IMR-90 (cell line): ENCODE measurements around the gene UTRN. TPM values are rescaled to one million over a fixed set of nuclear protein-coding genes. Genes with fewer than 3 reads are reported as not detected.

Experiments used
- ATAC-seq: fragments of 200-7000 bp; cut with Tn5 transposase; 2 replicates; pipeline ENCODE4 v1.9.1; 2020; ENCODE audit warnings: low read depth, mild to moderate bottlenecking, moderate library complexity
- BruUV-seq: library from RNA; stranded (reverse); fragments of 400-500 nt; replicated peaks from 2 replicates; lab custom pipeline; 2021; lab: Mats Ljungman, UMichigan
- CTCF ChIA-PET: fragments of 300-600 bp; formaldehyde crosslinking; extraction: SDS; loops from one replicate; lab custom pipeline; 2021; ENCODE audit warnings: antibody characterized with exemption; lab: Yijun Ruan, JAX
- POLR2A ChIA-PET: fragments of 300-600 bp; sonication (Branson Sonifier 250); formaldehyde crosslinking; loops from one replicate; lab custom pipeline; 2022; ENCODE audit warnings: antibody characterized with exemption; ENCODE audit not compliant: unreplicated experiment; lab: Charles Lee
- DNase-seq: peaks from one replicate; pipeline ENCODE4 v3.0.0; 2013
- H2AFZ ChIP-seq: replicated peaks from 2 replicates; pipeline ENCODE3; 2013; ENCODE audit warnings: low read length, mild to moderate bottlenecking; ENCODE audit not compliant: poor library complexity
- H2AK5ac ChIP-seq: 2 replicates; pipeline ENCODE4 v1.6.1; 2013; ENCODE audit warnings: low read depth, low read length, inconsistent platforms
- H2AK9ac ChIP-seq: replicated peaks from 2 replicates; pipeline ENCODE3; 2013; ENCODE audit warnings: mild to moderate bottlenecking, low read depth, low read length, moderate library complexity; ENCODE audit not compliant: poor library complexity
- H2BK120ac ChIP-seq: 2 replicates; pipeline ENCODE4 v1.6.1; 2013; ENCODE audit warnings: low read depth, low read length, inconsistent platforms
- H2BK15ac ChIP-seq: 3 replicates; pipeline ENCODE4 v1.6.1; 2013; ENCODE audit warnings: low read depth, low read length, inconsistent platforms
- H2BK20ac ChIP-seq: 2 replicates; pipeline ENCODE4 v1.6.1; 2013; ENCODE audit warnings: low read depth, mild to moderate bottlenecking, inconsistent platforms, low read length, moderate library complexity
- H2BK5ac ChIP-seq: 2 replicates; pipeline ENCODE4 v1.6.1; 2013; ENCODE audit warnings: mild to moderate bottlenecking, low read depth, low read length, inconsistent platforms; ENCODE audit not compliant: poor library complexity, severe bottlenecking
- H3K14ac ChIP-seq: replicated peaks from 2 replicates; pipeline ENCODE4 v1.6.1; 2013; ENCODE audit warnings: low read depth, low read length, inconsistent platforms
- H3K18ac ChIP-seq: 2 replicates; pipeline ENCODE4 v1.6.1; 2013; ENCODE audit warnings: low read depth, low read length, control low read depth
- H3K23ac ChIP-seq: 2 replicates; pipeline ENCODE4 v1.6.1; 2013; ENCODE audit warnings: low read depth, low read length, inconsistent platforms
- H3K27ac ChIP-seq: 2 replicates; pipeline ENCODE4 v1.5.1; 2013; ENCODE audit warnings: mild to moderate bottlenecking, control low read depth, low read length; ENCODE audit not compliant: insufficient read depth
- H3K27me3 ChIP-seq: 2 replicates; pipeline ENCODE4 v1.6.1; 2013; ENCODE audit warnings: low read length; ENCODE audit not compliant: control insufficient read depth, insufficient read depth
- H3K36me3 ChIP-seq: 2 replicates; pipeline ENCODE4 v1.6.1; 2013; ENCODE audit warnings: low read length, mixed read lengths; ENCODE audit not compliant: control insufficient read depth, insufficient read depth
- H3K4ac ChIP-seq: 2 replicates; pipeline ENCODE4 v1.6.1; 2013; ENCODE audit warnings: low read depth, low read length, inconsistent platforms
- H3K4me1 ChIP-seq: 2 replicates; pipeline ENCODE4 v1.6.1; 2013; ENCODE audit warnings: low read length, mixed read lengths; ENCODE audit not compliant: control insufficient read depth, insufficient read depth
- H3K4me2 ChIP-seq: 2 replicates; pipeline ENCODE4 v1.6.1; 2013; ENCODE audit warnings: low read depth, mild to moderate bottlenecking, control low read depth, low read length, moderate library complexity
- H3K4me3 ChIP-seq: 2 replicates; pipeline ENCODE4 v1.5.1; 2013; ENCODE audit warnings: low read depth, mild to moderate bottlenecking, control low read depth, low read length, moderate library complexity; ENCODE audit not compliant: insufficient read depth
- H3K56ac ChIP-seq: 2 replicates; pipeline ENCODE4 v1.6.1; 2013; ENCODE audit warnings: low read length, inconsistent platforms; ENCODE audit not compliant: insufficient read depth; ENCODE audit errors: extremely low read depth
- H3K79me1 ChIP-seq, 2 experiments: 2 replicates each; pipeline ENCODE4 v1.6.1; 2013; ENCODE audit warnings: low read length in 2 of 2, inconsistent platforms in 1 of 2, low read depth in 1 of 2
- H3K9ac ChIP-seq: 2 replicates; pipeline ENCODE4 v1.6.1; 2013; ENCODE audit warnings: low read depth, low read length, control low read depth
- H3K9me1 ChIP-seq: 2 replicates; pipeline ENCODE4 v1.6.1; 2013; ENCODE audit warnings: low read length, inconsistent platforms; ENCODE audit not compliant: insufficient read depth
- H3K9me3 ChIP-seq: 2 replicates; pipeline ENCODE4 v1.6.1; 2013; ENCODE audit warnings: low read length; ENCODE audit not compliant: control insufficient read depth, insufficient read depth
- H4K20me1 ChIP-seq: 2 replicates; pipeline ENCODE4 v1.6.1; 2013; ENCODE audit warnings: low read length, inconsistent platforms; ENCODE audit not compliant: insufficient read depth
- H4K5ac ChIP-seq: 2 replicates; pipeline ENCODE4 v1.6.1; 2013; ENCODE audit warnings: mild to moderate bottlenecking, low read depth, low read length, control low read depth
- H4K8ac ChIP-seq, 2 experiments: 2 replicates each; pipeline ENCODE4 v1.6.1; 2013; ENCODE audit warnings: low read depth in 2 of 2, low read length in 2 of 2, control low read depth in 1 of 2, inconsistent platforms in 1 of 2
- H4K91ac ChIP-seq: 2 replicates; pipeline ENCODE4 v1.6.1; 2013; ENCODE audit warnings: low read depth, low read length, inconsistent platforms; ENCODE audit not compliant: insufficient read depth
- ELK1 ChIP-seq: fragments of 150-350 bp; IDR thresholded peaks from 2 replicates; pipeline ENCODE4 v1.6.1; 2016; ENCODE audit warnings: low read depth, mild to moderate bottlenecking, low read length, moderate library complexity, borderline replicate concordance
- WGBS, 2 experiments: methylation state at CpG; one replicate each; pipeline versions ENCODE4 v1.1.5 to v1.1.7; 2013; ENCODE audit warnings: missing lambda C conversion rate in 2 of 2; ENCODE audit not compliant: insufficient read length in 1 of 2; ENCODE audit errors: extremely low coverage in 2 of 2; 5-methylcytosine and 5-hydroxymethylcytosine counted together
- dilution Hi-C: fragments of 300-500 bp; cut with HindIII; formaldehyde crosslinking; loops from one replicate; pipeline ENCODE4 v1.14.3; 2018; ENCODE audit warnings: low sequenced_read_pairs; ENCODE audit not compliant: unreplicated experiment
- in situ Hi-C: fragments of 300-500 bp; cut with MboI; formaldehyde crosslinking; loops from 3 replicates; pipeline ENCODE4 v1.14.3; 2019; ENCODE audit warnings: low sequenced_read_pairs, inconsistent platforms, mixed read lengths
- intact Hi-C: fragments of 100-400 bp; cut with micrococcal nuclease; formaldehyde crosslinking; loops from 2 replicates; pipeline ENCODE4 v1.10.0; 2022
- polyA plus RNA-seq, 3 experiments: library from polyadenylated mRNA; depleted of rRNA; stranded (reverse); fragments of >200 nt; gene quantifications; 2 replicates each; pipeline ENCODE4 v1.2.3, GENCODE V29; 2012; ENCODE audit warnings: low replicate concordance in 1 of 3
- total RNA-seq: library from RNA; depleted of rRNA; stranded (reverse); fragments of >200 nt; gene quantifications from 2 replicates; pipeline ENCODE4 v1.2.3, GENCODE V29; 2012

UTRN gene
- total and polyA plus RNA-seq, 2 of the 4 experiments (the other 2 are of a cell fraction), result 17.3 to 83.5 TPM

- Histone ChIP-seq H3K4me3 (no peak overlapping the region), H3K18ac (no peak overlapping the region), H2BK5ac (no peak overlapping the region), H3K27me3 (no peaks in the 10 kb centered on the region), H2AK5ac (0 out of 2 replicates have a peak overlapping the region, but pooled peaks have one; percentile 20), H4K5ac (no peak overlapping the region), H4K91ac (no peak overlapping the region), H3K9me3 (no peaks in the 10 kb centered on the region), H4K20me1 (peaks cover 28% of the 10 kb centered on the region; the same call in 1 of the 2 replicates), H3K27ac (no peak overlapping the region), H3K36me3 (no peaks in the 10 kb centered on the region), H3K9me1 (peaks cover 24% of the 10 kb centered on the region), H3K56ac (no peak overlapping the region), H4K8ac (no peak overlapping the region), H3K4ac (no peak overlapping the region), H3K9ac (no peak overlapping the region), H2AFZ (no peak overlapping the region), H2BK20ac (0 out of 2 replicates have a peak overlapping the region, but pooled peaks have one; percentile 0), H2BK15ac (no peak overlapping the region), H3K23ac (no peak overlapping the region), H3K4me2 (no peak overlapping the region), H2AK9ac (no peak overlapping the region), H3K79me1 (peaks cover 27 to 77% of the 10 kb centered on the region in 2 experiments), H2BK120ac (no peak overlapping the region), H3K14ac (no peak overlapping the region), H3K4me1 (peaks cover 10% of the 10 kb centered on the region)
- WGBS, 2 experiments, result 100% methylated on average over 2 of the region's 3 CpGs; no CpG with 5 or more reads in 1 of the 2 experiments
- intact Hi-C loops (no loop called here), in situ Hi-C loops (no loop called here), dilution Hi-C loops (no loop called here)
- ChIA-PET POLR2A (no interaction called here), CTCF (no interaction called here)
- no TSS peak for BruUV-seq
- DNase-seq (no peak), ATAC-seq (no peak)
- no peak for TF ChIP-seq ELK1
Observed at GRCh38 chr6:144332177-144332576, 47.0 kb downstream of the UTRN start.
